BLaER1 treated with 17β-estradiol and CSF1 and Interleukin-3, amounts not matched to agents 10 nM and 100 nM (cell line): ENCODE data around the gene ADGRA1.
"Not testable (repeated sequence)": the region's sequence is repeated elsewhere in the genome, so short reads cannot be mapped to it uniquely, and the experiment has no call there.

ENCODE experiments used
- H3K27ac ChIP-seq, 11 experiments: shearing (Covaris generic); formaldehyde crosslinking; 2 replicates each; pipeline ENCODE4 v1.8.1; 2022
- H3K27me3 ChIP-seq, 11 experiments: shearing (Covaris generic); formaldehyde crosslinking; 2 replicates each; pipeline ENCODE4 v1.8.1; 2022
- H3K36me3 ChIP-seq, 11 experiments: shearing (Covaris generic); formaldehyde crosslinking; 2 replicates each; pipeline ENCODE4 v1.8.1; 2022
- H3K4me1 ChIP-seq, 10 experiments: shearing (Covaris generic); formaldehyde crosslinking; 2 replicates each; pipeline ENCODE4 v1.8.1; 2022
- H3K4me2 ChIP-seq, 11 experiments: shearing (Covaris generic); formaldehyde crosslinking; 2 replicates each; pipeline ENCODE4 v1.8.1; 2022
- H3K4me3 ChIP-seq, 10 experiments: shearing (Covaris generic); formaldehyde crosslinking; 2 replicates each; pipeline ENCODE4 v1.8.1; 2022
- H3K9ac ChIP-seq, 11 experiments: shearing (Covaris generic); formaldehyde crosslinking; 2 replicates each; pipeline ENCODE4 v1.8.1; 2022
- H3K9me3 ChIP-seq, 11 experiments: shearing (Covaris generic); formaldehyde crosslinking; replicated peaks in 1 of 11; 2 replicates each; pipeline ENCODE4 v1.8.1; 2022
- H4K20me1 ChIP-seq, 11 experiments: shearing (Covaris generic); formaldehyde crosslinking; 2 replicates each; pipeline ENCODE4 v1.8.1; 2022
- Cebpa-rat ChIP-seq, 11 experiments: shearing (Covaris generic); IDR thresholded peaks; 2 replicates each; pipeline ENCODE4 v1.8.1; 2022

ADGRA1 gene

GRCh38 chr10:133130602-133131001 is 42.9 kb downstream of the ADGRA1 start:
- Histone ChIP-seq H3K27ac (no peak overlapping the region), H3K9ac (no peak overlapping the region; a peak in 1 of 22 replicates), H3K9me3 (peaks cover 0 to 10% (median 0%) of the 10 kb centered on the region in 11 experiments; a peak in 9 of 22 replicates), H3K4me3 (no peak overlapping the region), H3K27me3 (peaks cover 0 to 37% (median 4%) of the 10 kb centered on the region in 11 experiments; a peak in 11 of 22 replicates), H3K4me2 (peak overlapping the region in 7 of 11 experiments; percentile 71 to 86 (median 84); a peak in 13 of 22 replicates), H3K4me1 (peaks cover 9 to 55% (median 48%) of the 10 kb centered on the region in 10 experiments), H3K36me3 (no peaks in the 10 kb centered on the region), H4K20me1 (peaks cover 0 to 47% (median 24%) of the 10 kb centered on the region in 11 experiments; a peak in 16 of 22 replicates)
- no peak for TF ChIP-seq Cebpa-rat (IDR thresholded peaks at IDR 0.05)

GRCh38 chr10:133131053-133131452 is 43.3 kb downstream of the ADGRA1 start:
- Histone ChIP-seq H3K4me2 (peak overlapping the region in 9 of 11 experiments; percentile 61 to 86 (median 77); a peak in 17 of 22 replicates), H3K4me1 (peaks cover 9 to 55% (median 48%) of the 10 kb centered on the region in 10 experiments), H3K36me3 (no peaks in the 10 kb centered on the region), H3K27me3 (peaks cover 0 to 32% (median 0%) of the 10 kb centered on the region in 11 experiments; a peak in 10 of 22 replicates), H3K27ac (peak overlapping the region in 2 of 11 experiments; percentile 12 to 29; a peak in 4 of 22 replicates), H4K20me1 (peaks cover 0 to 47% (median 24%) of the 10 kb centered on the region in 11 experiments; a peak in 16 of 22 replicates), H3K4me3 (no peak overlapping the region), H3K9ac (peak overlapping the region in 2 of 11 experiments; percentile 7 to 34; a peak in 2 of 22 replicates), H3K9me3 (peaks cover 0 to 10% (median 0%) of the 10 kb centered on the region in 11 experiments; a peak in 9 of 22 replicates)
- no peak for TF ChIP-seq Cebpa-rat (IDR thresholded peaks at IDR 0.05)

GRCh38 chr10:133131734-133132472 is 44.2 kb downstream of the ADGRA1 start:
- Histone ChIP-seq H3K4me1 (peaks cover 9 to 60% (median 48%) of the 10 kb centered on the region in 10 experiments), H3K9me3 (peaks cover 0 to 10% (median 0%) of the 10 kb centered on the region in 11 experiments; a peak in 9 of 22 replicates), H3K27ac (no peak overlapping the region; a peak in 1 of 22 replicates), H4K20me1 (peaks cover 0 to 47% (median 24%) of the 10 kb centered on the region in 11 experiments; a peak in 16 of 22 replicates), H3K4me2 (peak overlapping the region; percentile 19 to 86 (median 74)), H3K36me3 (no peaks in the 10 kb centered on the region), H3K27me3 (peaks cover 0 to 31% (median 0%) of the 10 kb centered on the region in 11 experiments; a peak in 9 of 22 replicates), H3K4me3 (no peak overlapping the region), H3K9ac (0 out of 22 replicates have a peak overlapping the region, but pooled peaks of 1 of the 11 experiments have one; percentile 7)
- TF ChIP-seq Cebpa-rat (IDR thresholded peaks at IDR 0.05), result no peak

- no peak for TF ChIP-seq Cebpa-rat (IDR thresholded peaks at IDR 0.05)
- Histone ChIP-seq H3K4me2 (peak overlapping the region; percentile 19 to 86 (median 74); a peak in 21 of 22 replicates), H4K20me1 (peaks cover 0 to 47% (median 24%) of the 10 kb centered on the region in 11 experiments; a peak in 16 of 22 replicates), H3K4me3 (no peak overlapping the region), H3K9me3 (peaks cover 0 to 10% (median 0%) of the 10 kb centered on the region in 11 experiments; a peak in 9 of 22 replicates), H3K9ac (0 out of 22 replicates have a peak overlapping the region, but pooled peaks of 1 of the 11 experiments have one; percentile 16), H3K36me3 (no peaks in the 10 kb centered on the region), H3K27me3 (peaks cover 0 to 31% (median 0%) of the 10 kb centered on the region in 11 experiments; a peak in 9 of 22 replicates), H3K4me1 (peaks cover 9 to 66% (median 51%) of the 10 kb centered on the region in 10 experiments), H3K27ac (peak overlapping the region in 1 of 11 experiments; percentile 16; a peak in 1 of 22 replicates)
Observed at GRCh38 chr10:133132473-133133291, 45.0 kb downstream of the ADGRA1 start.

- H4K20me1 ChIP-seq, result peaks cover 0 to 47% (median 24%) of the 10 kb centered on the region in 11 experiments; a peak in 16 of 22 replicates
- H3K9me3 ChIP-seq, result peaks cover 0 to 3% (median 0%) of the 10 kb centered on the region in 11 experiments; a peak in 6 of 22 replicates
- H3K4me3 ChIP-seq, result no peak overlapping the region
- H3K36me3 ChIP-seq, result no peaks in the 10 kb centered on the region
- TF ChIP-seq Cebpa-rat (IDR thresholded peaks at IDR 0.05), result no peak
- H3K27ac ChIP-seq, result no peak overlapping the region
- peak overlapping the region in 3 of 11 experiments; percentile 7 to 33 (median 8); a peak in 2 of 22 replicates for H3K9ac ChIP-seq
- H3K27me3 ChIP-seq, result peaks cover 0 to 31% (median 0%) of the 10 kb centered on the region in 11 experiments; a peak in 9 of 22 replicates
- peak overlapping the region in 8 of 11 experiments; percentile 4 to 86 (median 80); a peak in 14 of 22 replicates for H3K4me2 ChIP-seq
- peaks cover 9 to 73% (median 57%) of the 10 kb centered on the region in 10 experiments for H3K4me1 ChIP-seq
Observed at GRCh38 chr10:133133471-133134231, 45.9 kb downstream of the ADGRA1 start.

GRCh38 chr10:133134411-133135115 is 46.8 kb downstream of the ADGRA1 start:
- H3K36me3 ChIP-seq, result no peaks in the 10 kb centered on the region
- no peak overlapping the region for H3K9ac ChIP-seq
- peaks cover 0 to 31% (median 0%) of the 10 kb centered on the region in 11 experiments; a peak in 9 of 22 replicates for H3K27me3 ChIP-seq
- no peak for TF ChIP-seq Cebpa-rat (IDR thresholded peaks at IDR 0.05)
- no peaks in the 10 kb centered on the region for H3K9me3 ChIP-seq
- peak overlapping the region in 8 of 11 experiments; percentile 4 to 86 (median 66); a peak in 12 of 22 replicates for H3K4me2 ChIP-seq
- peaks cover 12 to 82% (median 66%) of the 10 kb centered on the region in 10 experiments for H3K4me1 ChIP-seq
- H3K4me3 ChIP-seq, result no peak overlapping the region
- H3K27ac ChIP-seq, result 0 out of 22 replicates have a peak overlapping the region, but pooled peaks of 1 of the 11 experiments have one; percentile 18
- H4K20me1 ChIP-seq, result peaks cover 0 to 47% (median 24%) of the 10 kb centered on the region in 11 experiments; a peak in 16 of 22 replicates

GRCh38 chr10:133135116-133135465 is 47.4 kb downstream of the ADGRA1 start:
- peaks cover 0 to 31% (median 0%) of the 10 kb centered on the region in 11 experiments; a peak in 9 of 22 replicates for H3K27me3 ChIP-seq
- TF ChIP-seq Cebpa-rat (IDR thresholded peaks at IDR 0.05), result no peak
- no peaks in the 10 kb centered on the region for H3K36me3 ChIP-seq
- H4K20me1 ChIP-seq, result peaks cover 0 to 46% (median 24%) of the 10 kb centered on the region in 11 experiments; a peak in 16 of 22 replicates
- H3K9me3 ChIP-seq, result no peaks in the 10 kb centered on the region
- H3K4me3 ChIP-seq, result no peak overlapping the region
- peak overlapping the region in 3 of 11 experiments; percentile 61 to 86 (median 71); a peak in 3 of 22 replicates for H3K4me2 ChIP-seq
- H3K27ac ChIP-seq, result 0 out of 22 replicates have a peak overlapping the region, but pooled peaks of 1 of the 11 experiments have one; percentile 18
- no peak overlapping the region for H3K9ac ChIP-seq
- peaks cover 16 to 82% (median 68%) of the 10 kb centered on the region in 10 experiments for H3K4me1 ChIP-seq

GRCh38 chr10:133137486-133138145 is 49.9 kb downstream of the ADGRA1 start:
- H3K36me3 ChIP-seq, H3K4me3 ChIP-seq, H3K9me3 ChIP-seq: not testable (repeated sequence)
- Histone ChIP-seq H3K27me3 (peaks cover 0 to 34% (median 0%) of the 10 kb centered on the region in 11 experiments; a peak in 7 of 22 replicates), H3K27ac (peak overlapping the region in 5 of 11 experiments; percentile 37 to 55 (median 51); a peak in 8 of 22 replicates), H3K4me2 (peak overlapping the region in 9 of 11 experiments; percentile 15 to 71 (median 62); a peak in 14 of 22 replicates), H3K4me1 (peaks cover 30 to 81% (median 68%) of the 10 kb centered on the region in 10 experiments), H3K9ac (peak overlapping the region in 4 of 11 experiments; percentile 10 to 38 (median 18); a peak in 4 of 22 replicates), H4K20me1 (peaks cover 0 to 30% (median 7%) of the 10 kb centered on the region in 11 experiments; a peak in 16 of 22 replicates)
